Measurements from ENCODE around the gene TMA16. TPM values are rescaled to one million over a fixed set of nuclear protein-coding genes. Genes with fewer than 3 reads are reported as not detected.
"Not testable (repeated sequence)": the region's sequence is repeated elsewhere in the genome, so short reads cannot be mapped to it uniquely, and the experiment has no call there.

TMA16 gene
- polyA plus RNA-seq (2014; cell fraction: cytosol; rRNA removed), result 31.1 and 54.4 TPM in 2 replicates
- polyA plus RNA-seq (2014; cell fraction: nucleus; rRNA removed), result 40.8 and 43.4 TPM in 2 replicates

DNA sequence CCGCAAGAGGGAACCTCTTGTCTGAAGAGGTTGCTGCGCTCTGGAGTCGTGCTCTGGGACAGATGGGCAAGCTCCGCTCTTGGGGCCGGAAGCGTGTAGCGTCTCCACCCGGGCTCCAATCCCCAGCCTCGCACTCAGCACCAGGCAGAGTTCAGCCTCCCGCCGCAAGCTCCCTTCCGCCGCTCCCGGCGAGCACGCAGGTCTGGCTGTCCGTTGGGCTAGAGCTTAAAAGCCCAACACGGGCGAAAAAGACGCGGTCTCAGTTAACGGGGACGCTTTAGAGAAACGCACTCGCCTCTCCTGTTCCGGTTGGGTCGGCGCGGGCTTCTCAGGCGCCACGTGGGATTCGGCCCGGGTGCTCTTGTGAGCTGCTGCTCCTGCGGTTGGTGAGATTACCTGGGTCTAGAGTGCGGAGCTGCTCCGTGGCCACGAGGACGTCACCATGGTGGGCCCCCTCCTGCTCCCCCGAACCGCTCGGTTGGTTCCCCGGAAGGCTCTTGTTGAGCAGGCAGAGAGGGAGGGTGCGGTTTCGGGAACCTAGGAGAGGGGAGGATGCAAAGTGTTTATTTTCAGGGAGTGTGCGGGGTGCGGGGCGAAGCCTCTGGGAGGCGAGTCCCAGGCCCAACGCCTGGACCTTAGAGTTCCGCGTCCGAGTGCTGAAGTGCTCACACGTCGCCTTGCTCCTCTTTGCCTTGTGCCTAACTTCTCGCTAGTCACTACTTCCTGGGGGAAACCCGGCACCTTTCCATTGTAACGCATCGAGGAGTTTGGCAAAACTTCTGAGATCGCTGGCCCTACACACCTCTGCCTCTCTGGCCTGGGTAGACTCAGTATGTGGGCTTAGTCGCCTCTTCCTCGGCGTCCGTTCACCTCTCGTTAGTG lies at the start of gene TMA16:
Gene TMA16, plus strand, starts transcription at position 331 of the 882 bp plus-strand sequence. Its CDS starts 112 bp downstream, at position 443.
- peak; percentile 94 for DNase-seq (ENCODE audit: low spot score)

- not testable (repeated sequence) for DNase-seq (ENCODE audit: low spot score)
Measured at GRCh38 chr4:163447023-163447422, 47.5 kb upstream of the TMA16 start.

DNA sequence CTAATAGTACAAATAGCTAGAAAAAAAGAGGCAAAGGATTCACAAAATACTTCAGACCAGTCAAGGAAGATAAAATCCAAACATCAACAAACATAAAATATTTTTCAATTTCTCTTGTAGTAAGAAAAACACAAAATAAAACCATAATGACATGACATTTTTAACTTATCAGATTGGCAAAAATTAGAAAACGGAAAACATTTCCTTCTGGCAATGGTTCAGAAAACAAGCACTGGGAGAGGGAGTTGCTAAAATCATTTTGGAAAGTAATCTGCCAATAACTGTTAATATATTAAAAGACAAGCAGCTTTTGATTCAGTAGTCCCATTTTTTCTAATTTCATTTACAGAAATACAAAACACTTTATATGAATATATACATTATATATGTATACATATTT lies 47.0 kb upstream of the TMA16 start:
- no peak for DNase-seq (ENCODE audit: low spot score)

GRCh38 chr4:163448540-163449203 lies 45.8 kb upstream of the TMA16 start:
- no peak for DNase-seq (ENCODE audit: low spot score)

DNA sequence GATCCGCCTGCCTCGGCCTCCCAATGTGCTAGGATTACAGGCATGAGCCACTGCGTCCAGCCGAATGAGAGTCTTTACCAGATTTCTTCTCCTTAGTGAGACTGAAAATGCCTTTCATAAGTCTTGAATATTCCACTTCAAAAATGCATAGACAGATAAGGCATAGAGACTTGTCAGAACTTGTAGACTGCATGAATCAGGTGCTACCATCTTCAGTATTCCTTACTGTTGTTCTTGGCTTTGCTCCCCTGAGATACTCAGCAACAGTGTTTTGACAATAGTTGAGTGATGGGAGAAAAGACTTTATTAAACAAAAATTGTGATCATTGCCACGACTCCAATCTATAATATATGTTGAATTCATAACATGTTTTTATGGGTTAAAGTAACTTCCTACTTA lies 31.9 kb upstream of the TMA16 start:
- no peak for DNase-seq (ENCODE audit: low spot score)

DNA sequence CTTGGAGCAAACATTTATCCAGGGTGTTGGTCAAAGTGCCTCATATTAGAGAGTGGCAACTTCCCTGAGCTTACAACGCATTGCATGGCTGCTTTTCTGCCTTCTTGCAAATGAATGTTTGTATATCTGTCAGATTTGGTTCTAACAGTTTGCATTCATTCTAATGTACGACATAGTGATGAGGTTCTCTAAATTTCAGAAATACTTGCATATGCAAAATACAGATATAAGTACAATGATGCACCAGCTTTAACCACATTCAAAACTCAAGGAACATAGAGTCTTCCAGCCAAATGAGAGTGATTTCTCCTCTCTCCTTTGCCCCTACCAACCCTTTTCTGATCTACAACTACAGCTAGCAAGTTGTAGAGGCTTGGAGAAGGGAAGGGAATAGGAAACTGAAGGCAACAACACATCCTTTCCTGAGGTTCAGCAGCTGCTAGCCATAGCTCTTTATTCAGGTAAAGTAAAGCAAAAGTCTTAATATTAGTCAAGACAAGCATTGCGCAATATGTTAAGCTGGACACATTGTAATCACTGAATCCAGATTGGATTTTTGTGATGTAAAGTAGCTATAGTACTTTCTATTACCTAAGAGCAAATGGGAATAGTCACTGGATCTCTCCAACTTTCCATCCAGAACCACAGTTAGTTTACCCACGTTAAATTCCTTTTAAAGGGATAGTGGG lies 27.3 kb upstream of the TMA16 start:
- no peak for DNase-seq (ENCODE audit: low spot score)

DNA sequence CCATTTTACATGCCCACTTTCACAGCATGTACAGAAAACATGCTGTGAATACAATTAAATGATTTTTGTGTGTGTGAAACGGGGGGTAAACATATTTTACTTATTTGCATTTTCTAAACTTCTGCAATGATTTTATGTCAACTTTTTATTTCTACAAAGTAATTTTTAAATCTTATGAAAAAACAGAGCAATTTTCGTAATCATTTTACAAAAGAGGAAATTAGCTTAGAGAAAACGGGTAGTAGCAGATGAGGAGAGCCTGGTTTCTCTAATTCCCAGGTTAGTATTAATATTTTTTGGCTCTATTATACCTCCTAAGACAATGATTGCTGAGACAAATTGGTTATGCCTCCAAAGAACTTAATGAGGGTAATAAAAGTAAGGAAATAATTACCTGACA lies 24.1 kb upstream of the TMA16 start:
- no peak for DNase-seq (ENCODE audit: low spot score)

DNA sequence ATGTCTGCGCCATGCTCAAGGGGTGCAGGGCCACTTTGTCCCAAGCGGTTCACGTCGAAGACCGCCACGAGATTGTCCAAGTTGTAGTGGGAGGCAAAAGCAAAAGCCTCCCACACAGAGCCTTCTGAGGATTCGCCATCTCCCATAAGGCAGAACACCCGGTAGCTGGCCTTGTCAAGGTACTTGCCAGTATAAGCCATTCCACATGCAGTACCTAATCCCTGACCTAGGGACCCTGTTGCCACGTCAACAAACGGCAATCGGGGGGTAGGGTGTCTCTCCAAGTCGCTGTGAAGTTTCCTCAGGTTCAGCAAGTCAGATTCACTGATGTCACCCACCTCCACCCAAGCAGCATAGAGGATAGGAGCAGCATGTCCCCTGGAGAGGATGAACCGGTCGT lies 21.4 kb upstream of the TMA16 start:
- no peak for DNase-seq (ENCODE audit: low spot score)

DNA sequence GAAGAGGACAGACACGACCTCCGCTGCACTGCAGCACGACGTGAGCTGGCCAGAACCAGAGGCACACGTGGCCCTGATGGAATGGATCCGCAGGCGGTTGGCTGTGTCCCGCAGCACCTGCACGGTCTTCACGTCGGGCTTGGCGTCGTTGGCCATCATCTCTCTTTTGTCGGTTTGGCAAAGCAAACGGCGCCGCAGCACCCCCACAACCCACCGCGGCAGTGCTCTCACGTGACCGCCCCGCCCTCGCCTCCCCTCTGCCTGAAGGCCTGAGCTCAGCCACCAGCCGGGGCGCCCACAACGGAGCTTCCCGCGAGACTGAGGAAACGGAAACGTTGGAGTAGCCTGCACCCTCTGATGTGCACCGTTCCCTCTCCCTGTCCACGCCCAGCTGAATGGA lies 20.9 kb upstream of the TMA16 start, which contains the start of gene TKTL2:
Gene TKTL2, minus strand, starts transcription at position 179 of the 400 bp plus-strand sequence. Its CDS starts 20 bp downstream, at position 159.
- DNase-seq (ENCODE audit: low spot score), result no peak

DNA sequence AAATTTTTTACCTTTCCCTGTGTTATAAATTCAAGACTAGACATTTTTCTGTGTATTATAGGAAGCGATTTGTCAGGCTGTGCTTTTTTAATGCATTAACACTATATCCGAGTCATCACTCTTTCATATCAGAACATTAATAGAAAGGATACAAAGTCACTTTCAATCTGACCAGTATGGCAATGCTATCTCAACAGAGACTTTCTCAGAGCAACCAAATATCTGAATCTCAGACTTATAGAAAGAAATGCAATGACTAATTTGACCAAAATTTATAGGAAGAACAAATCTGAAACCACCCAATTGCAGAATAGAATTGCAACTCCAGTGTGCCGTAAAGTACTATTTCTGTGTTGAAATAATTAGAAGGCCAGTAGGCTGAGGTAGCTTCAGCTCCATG lies 20.5 kb upstream of the TMA16 start:
- DNase-seq (ENCODE audit: low spot score), result no peak

- DNase-seq (ENCODE audit: low spot score), result no peak
Measured at GRCh38 chr4:163476761-163477438, 17.6 kb upstream of the TMA16 start.

DNA sequence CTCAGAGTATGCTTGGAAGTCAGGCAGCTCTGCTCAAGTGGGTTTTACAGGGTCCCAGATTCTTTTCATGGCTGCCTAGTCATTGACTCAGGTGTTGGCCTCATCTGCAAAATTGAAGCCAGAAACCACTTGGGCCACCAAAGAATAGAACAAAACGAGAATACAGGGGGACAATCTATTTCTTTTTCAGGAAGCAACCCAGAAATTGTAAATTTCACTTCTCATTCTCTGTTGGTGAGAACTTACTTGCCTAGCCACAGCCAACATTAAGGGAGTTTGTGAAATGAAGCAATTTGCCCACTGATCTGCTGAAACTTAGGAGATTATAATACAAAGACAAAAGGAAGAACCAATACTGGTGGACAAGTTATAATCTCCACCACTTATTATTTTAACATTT lies 12.3 kb upstream of the TMA16 start:
- DNase-seq (ENCODE audit: low spot score), result no peak

DNA sequence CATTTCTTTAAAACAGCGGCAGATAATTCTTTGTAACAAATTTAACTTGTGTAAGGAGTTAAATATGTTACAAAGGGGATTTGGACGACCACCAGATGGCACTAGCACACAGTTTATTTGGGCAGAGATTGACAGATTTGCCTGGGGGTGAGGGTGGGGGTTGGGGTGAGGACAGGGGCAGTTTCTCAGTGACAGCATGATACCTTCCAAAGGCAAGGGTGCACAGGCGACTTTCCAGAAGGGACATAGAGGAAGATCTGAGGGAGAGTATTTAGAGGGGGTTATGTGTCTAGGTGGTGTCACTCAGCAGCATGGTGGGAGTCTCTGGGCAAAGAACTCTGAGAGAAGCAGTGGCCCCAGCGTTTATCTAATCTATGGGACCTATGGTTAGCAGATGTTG lies 9.6 kb upstream of the TMA16 start:
- peak; percentile 49 for DNase-seq (ENCODE audit: low spot score)

GRCh38 chr4:163485589-163485988 lies 8.9 kb upstream of the TMA16 start:
- no peak for DNase-seq (ENCODE audit: low spot score)

DNA sequence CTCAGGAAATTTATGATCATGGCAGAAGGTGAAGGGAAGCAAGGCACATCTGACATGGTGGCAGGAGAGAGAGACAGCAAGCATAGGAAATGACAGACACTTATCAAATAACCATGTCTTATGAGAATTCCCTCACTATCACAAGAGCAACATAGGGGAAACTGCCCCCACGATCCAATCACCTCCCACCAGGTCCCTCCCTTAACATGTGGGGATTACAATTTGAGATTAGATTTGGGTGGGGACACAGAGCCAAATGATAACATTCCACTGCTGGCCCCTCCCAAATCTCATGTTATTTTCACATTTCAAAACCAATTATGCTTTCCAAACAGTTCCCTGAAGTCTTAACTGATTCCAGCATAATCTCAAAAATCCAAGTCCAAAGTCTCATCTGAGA lies 8.2 kb upstream of the TMA16 start:
- DNase-seq (ENCODE audit: low spot score), result no peak

DNA sequence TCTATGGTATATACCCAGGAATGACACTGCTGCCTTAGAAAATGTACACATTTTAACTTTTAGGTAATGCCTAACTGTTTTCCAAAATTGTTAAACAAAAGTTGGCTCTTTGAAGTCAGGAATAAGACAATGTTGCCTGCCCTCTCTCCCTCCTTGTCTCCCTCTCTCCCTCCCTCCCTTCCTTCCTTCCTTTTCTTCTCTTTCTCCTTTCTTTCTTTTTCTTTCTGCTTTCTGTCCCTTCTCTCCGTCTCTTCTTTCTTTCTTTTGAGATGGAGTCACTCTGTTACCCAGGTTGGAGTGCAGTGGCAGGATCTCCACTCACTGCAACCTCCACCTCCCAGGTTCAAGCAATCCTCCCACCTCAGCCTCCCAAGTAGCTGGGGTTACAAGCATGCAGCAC lies 4.6 kb upstream of the TMA16 start:
- no peak for DNase-seq (ENCODE audit: low spot score)

DNA sequence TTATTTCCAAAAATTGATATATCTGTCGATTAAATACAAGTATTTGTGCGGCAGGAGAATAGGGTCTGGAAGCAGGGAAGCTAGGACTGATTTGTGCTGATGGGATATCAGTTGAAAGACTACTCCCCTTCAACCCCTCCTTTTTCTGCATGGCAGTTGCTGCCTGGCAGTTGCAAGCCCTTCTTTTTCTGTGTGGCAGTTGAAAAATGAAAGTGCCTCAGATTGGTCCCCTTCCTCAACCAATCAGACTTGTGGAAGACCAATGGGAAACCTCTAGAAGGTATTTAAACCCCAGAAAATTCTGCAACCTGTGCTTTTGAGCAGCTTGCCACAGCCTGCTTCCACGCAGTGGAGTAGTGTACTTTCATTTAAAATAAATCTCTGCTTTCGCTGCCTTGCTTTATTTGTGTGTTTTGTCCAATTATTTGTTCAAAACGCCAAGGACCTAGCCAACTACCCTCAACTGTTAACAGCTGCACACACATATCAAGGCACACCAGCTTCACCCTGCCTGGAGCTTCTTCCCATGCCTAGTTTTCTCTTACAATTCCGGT lies 1.5 kb upstream of the TMA16 start:
- DNase-seq (ENCODE audit: low spot score), result no peak

GRCh38 chr4:163493643-163494359 lies 689 bp upstream of the TMA16 start:
- no peak for DNase-seq (ENCODE audit: low spot score)

GRCh38 chr4:163495900-163496299 lies 1.4 kb downstream of the TMA16 start:
- no peak for DNase-seq (ENCODE audit: low spot score)

DNA sequence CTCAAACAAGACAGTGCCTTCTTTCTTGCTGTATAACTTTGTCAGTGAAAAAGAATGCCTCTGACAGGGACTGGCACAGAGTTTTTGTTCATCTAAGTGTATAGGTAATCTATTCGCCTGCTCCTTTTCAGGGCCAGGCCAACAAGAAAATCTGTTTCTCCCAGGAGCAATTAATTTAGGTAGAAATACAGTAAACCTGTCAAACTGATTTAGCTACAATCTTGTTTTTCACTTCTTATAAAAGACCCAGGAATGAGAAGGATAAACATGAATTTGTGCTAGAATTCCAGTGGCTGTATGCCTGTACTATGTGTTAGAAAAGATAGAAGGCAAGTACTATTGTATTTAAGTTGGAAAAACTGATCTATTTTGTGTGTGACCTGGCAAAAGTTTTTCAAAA lies 6.1 kb downstream of the TMA16 start:
- no peak for DNase-seq (ENCODE audit: low spot score)

DNA sequence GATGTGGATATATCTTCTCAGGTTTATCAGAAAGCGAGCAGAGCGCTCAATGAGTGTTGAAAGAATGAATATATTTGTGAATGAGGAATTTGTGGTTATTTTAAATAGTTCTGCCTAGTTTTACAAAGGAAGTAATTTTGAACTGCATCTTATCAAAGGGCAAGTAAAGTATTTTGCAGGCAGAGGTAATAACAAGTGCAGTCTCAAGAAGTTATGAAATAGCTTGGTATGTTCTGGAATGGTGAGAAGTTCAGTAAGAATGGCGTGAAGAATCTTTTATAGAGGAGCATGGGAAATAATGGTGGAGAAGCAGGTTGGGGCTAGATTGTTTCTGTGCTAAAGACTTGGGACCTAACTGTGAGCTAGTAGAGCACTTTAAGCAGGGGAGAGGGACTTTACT lies 10.9 kb downstream of the TMA16 start:
- DNase-seq (ENCODE audit: low spot score), result no peak
